ENCODE results near the gene TMEM119.

- TF ChIP-seq CTCF (IDR thresholded peaks at IDR 0.05) (no peak), POLR2A (IDR thresholded peaks at IDR 0.05) (peak in 1 of 2 donors; percentile 13)
Measured at GRCh38 chr12:108643941-108644810, 46.3 kb upstream of the TMEM119 start.

Measured in adrenal gland (tissue), 5 donors.